OCI-LY3 (cell line): ENCODE measurements around the gene ADAMTS14.

ENCODE experiments used
- H2AFZ ChIP-seq: fragments of 200-600, 300-600 bp; shearing (Covaris generic); 2 replicates; pipeline ENCODE4 v1.6.0; 2014; ENCODE audit warnings: antibody characterized with exemption, low read depth, low read length
- H3K27ac ChIP-seq: fragments of 200-600, 300-600 bp; sonication (generic); 2 replicates; pipeline ENCODE4 v1.5.1; 2014; ENCODE audit warnings: mild to moderate bottlenecking, low read length, moderate library complexity, mixed read lengths
- H3K27me3 ChIP-seq: fragments of 200-600, 300-600 bp; sonication (generic); 2 replicates; pipeline ENCODE4 v1.6.1; 2014; ENCODE audit warnings: low read depth, low read length, mixed read lengths
- H3K36me3 ChIP-seq: fragments of 200-600, 300-600 bp; sonication (generic); replicated peaks from 2 replicates; pipeline ENCODE3; 2014; ENCODE audit warnings: low read depth, low read length, mixed read lengths
- H3K4me1 ChIP-seq: fragments of 300-600, 200-600 bp; sonication (generic); 2 replicates; pipeline ENCODE4 v1.6.1; 2014; ENCODE audit warnings: low read length, mixed read lengths
- H3K4me2 ChIP-seq: fragments of 200-600, 300-600 bp; sonication (generic); 2 replicates; pipeline ENCODE4 v1.6.1; 2014; ENCODE audit warnings: low read length, mixed read lengths
- H3K4me3 ChIP-seq: fragments of 300-600, 200-600 bp; sonication (generic); 2 replicates; pipeline ENCODE4 v1.5.1; 2014; ENCODE audit warnings: antibody characterized with exemption, mild to moderate bottlenecking, low read length, moderate library complexity
- H3K79me2 ChIP-seq: fragments of 300-600, 200-600 bp; shearing (Covaris generic); 2 replicates; pipeline ENCODE4 v1.6.1; 2014; ENCODE audit warnings: mild to moderate bottlenecking, low read length, mixed read lengths
- H3K9ac ChIP-seq: fragments of 300-600, 200-600 bp; shearing (Covaris generic); 2 replicates; pipeline ENCODE4 v1.6.0; 2014; ENCODE audit warnings: mild to moderate bottlenecking, low read length, moderate library complexity
- H3K9me3 ChIP-seq: fragments of 200-600, 300-600 bp; shearing (Covaris generic); 2 replicates; pipeline ENCODE4 v1.6.1; 2014; ENCODE audit warnings: low read length, mixed read lengths; ENCODE audit not compliant: insufficient read depth
- H4K20me1 ChIP-seq: fragments of 200-600, 300-600 bp; sonication (generic); 2 replicates; pipeline ENCODE4 v1.6.1; 2016; ENCODE audit warnings: low read length, mixed read lengths; ENCODE audit not compliant: insufficient read depth
- CTCF ChIP-seq: fragments of 200-600, 300-600 bp; sonication (generic); IDR thresholded peaks from 2 replicates; pipeline ENCODE4 v1.5.1; 2014; ENCODE audit warnings: antibody characterized with exemption, low read length, low read depth
- EZH2phosphoT487 ChIP-seq: fragments of 200-600 bp; shearing (Covaris generic); IDR thresholded peaks from 2 replicates; pipeline ENCODE4 v1.6.1; 2018; ENCODE audit warnings: antibody characterized with exemption, mixed run types, low read depth

ADAMTS14 gene

GRCh38 chr10:70806841-70807240, 134.5 kb downstream of the ADAMTS14 start:
- H3K27me3 ChIP-seq, result no peaks in the 10 kb centered on the region
- TF ChIP-seq CTCF (no peak), EZH2phosphoT487 (no peak)
- H3K9ac ChIP-seq, result no peak overlapping the region
- no peaks in the 10 kb centered on the region for H3K36me3 ChIP-seq
- H3K79me2 ChIP-seq, result no peaks in the 10 kb centered on the region
- no peaks in the 10 kb centered on the region for H3K9me3 ChIP-seq
- no peaks in the 10 kb centered on the region for H4K20me1 ChIP-seq
- no peak overlapping the region for H3K4me2 ChIP-seq
- H3K4me1 ChIP-seq, result no peaks in the 10 kb centered on the region
- H2AFZ ChIP-seq, result no peak overlapping the region
- H3K27ac ChIP-seq, result no peak overlapping the region
- H3K4me3 ChIP-seq, result no peak overlapping the region

- Histone ChIP-seq H4K20me1 (no peaks in the 10 kb centered on the region), H3K4me2 (no peak overlapping the region), H3K27me3 (no peaks in the 10 kb centered on the region), H3K4me3 (no peak overlapping the region), H3K9me3 (no peaks in the 10 kb centered on the region), H3K4me1 (no peaks in the 10 kb centered on the region), H2AFZ (no peak overlapping the region), H3K36me3 (no peaks in the 10 kb centered on the region), H3K79me2 (no peaks in the 10 kb centered on the region), H3K9ac (no peak overlapping the region), H3K27ac (no peak overlapping the region)
- TF ChIP-seq CTCF (no peak), EZH2phosphoT487 (no peak)
Observed at GRCh38 chr10:70807556-70807955, 135.2 kb downstream of the ADAMTS14 start.

GRCh38 chr10:70809011-70809611, 136.8 kb downstream of the ADAMTS14 start:
- no peaks in the 10 kb centered on the region for H3K79me2 ChIP-seq
- no peaks in the 10 kb centered on the region for H4K20me1 ChIP-seq
- no peak for TF ChIP-seq EZH2phosphoT487
- no peak for TF ChIP-seq CTCF
- H3K9ac ChIP-seq, result no peak overlapping the region
- no peak overlapping the region for H2AFZ ChIP-seq
- no peaks in the 10 kb centered on the region for H3K36me3 ChIP-seq
- no peak overlapping the region for H3K4me2 ChIP-seq
- no peaks in the 10 kb centered on the region for H3K4me1 ChIP-seq
- no peak overlapping the region for H3K4me3 ChIP-seq
- H3K9me3 ChIP-seq, result no peaks in the 10 kb centered on the region
- H3K27ac ChIP-seq, result no peak overlapping the region
- H3K27me3 ChIP-seq, result no peaks in the 10 kb centered on the region

GRCh38 chr10:70809726-70810125, 137.4 kb downstream of the ADAMTS14 start:
- H3K4me3 ChIP-seq, result no peak overlapping the region
- no peaks in the 10 kb centered on the region for H3K9me3 ChIP-seq
- no peak overlapping the region for H3K4me2 ChIP-seq
- H4K20me1 ChIP-seq, result no peaks in the 10 kb centered on the region
- no peaks in the 10 kb centered on the region for H3K4me1 ChIP-seq
- no peak overlapping the region for H3K9ac ChIP-seq
- H3K27ac ChIP-seq, result no peak overlapping the region
- no peak for TF ChIP-seq EZH2phosphoT487
- no peak overlapping the region for H2AFZ ChIP-seq
- no peaks in the 10 kb centered on the region for H3K79me2 ChIP-seq
- no peaks in the 10 kb centered on the region for H3K27me3 ChIP-seq
- H3K36me3 ChIP-seq, result no peaks in the 10 kb centered on the region
